ENCODE measurements around the gene ABL1.

ABL1 gene

GRCh38 chr9:130845901-130846481 lies 10.9 kb downstream of the ABL1 start (continued):
- peak; percentile 96 for TF ChIP-seq ZSCAN4 (tag by site-specific recombination; IDR thresholded peaks at IDR 0.05)
- no peak for TF ChIP-seq GLIS2 (tag by site-specific recombination; IDR thresholded peaks at IDR 0.05)
- TF ChIP-seq ZNF223 (tag by site-specific recombination; IDR thresholded peaks at IDR 0.05), result no peak
- TF ChIP-seq, protein P1, sequence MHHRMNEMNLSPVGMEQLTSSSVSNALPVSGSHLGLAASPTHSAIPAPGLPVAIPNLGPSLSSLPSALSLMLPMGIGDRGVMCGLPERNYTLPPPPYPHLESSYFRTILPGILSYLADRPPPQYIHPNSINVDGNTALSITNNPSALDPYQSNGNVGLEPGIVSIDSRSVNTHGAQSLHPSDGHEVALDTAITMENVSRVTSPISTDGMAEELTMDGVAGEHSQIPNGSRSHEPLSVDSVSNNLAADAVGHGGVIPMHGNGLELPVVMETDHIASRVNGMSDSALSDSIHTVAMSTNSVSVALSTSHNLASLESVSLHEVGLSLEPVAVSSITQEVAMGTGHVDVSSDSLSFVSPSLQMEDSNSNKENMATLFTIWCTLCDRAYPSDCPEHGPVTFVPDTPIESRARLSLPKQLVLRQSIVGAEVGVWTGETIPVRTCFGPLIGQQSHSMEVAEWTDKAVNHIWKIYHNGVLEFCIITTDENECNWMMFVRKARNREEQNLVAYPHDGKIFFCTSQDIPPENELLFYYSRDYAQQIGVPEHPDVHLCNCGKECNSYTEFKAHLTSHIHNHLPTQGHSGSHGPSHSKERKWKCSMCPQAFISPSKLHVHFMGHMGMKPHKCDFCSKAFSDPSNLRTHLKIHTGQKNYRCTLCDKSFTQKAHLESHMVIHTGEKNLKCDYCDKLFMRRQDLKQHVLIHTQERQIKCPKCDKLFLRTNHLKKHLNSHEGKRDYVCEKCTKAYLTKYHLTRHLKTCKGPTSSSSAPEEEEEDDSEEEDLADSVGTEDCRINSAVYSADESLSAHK (tag by site-specific recombination; IDR thresholded peaks at IDR 0.05), result peak; percentile 65
- peak; percentile 53; the same call in 1 of the 2 replicates for TF ChIP-seq HOXD13 (CRISPR knock-in tag; IDR thresholded peaks at IDR 0.05; ENCODE audit: borderline replicate concordance)
- TF ChIP-seq ZNF292 (tag by site-specific recombination; IDR thresholded peaks at IDR 0.05; ENCODE audit: borderline replicate concordance, low read depth), result no peak
- TF ChIP-seq ZFP69B (tag by site-specific recombination; IDR thresholded peaks at IDR 0.05), result peak; percentile 81
- no peak for TF ChIP-seq ZNF132 (tag by site-specific recombination; IDR thresholded peaks at IDR 0.05; ENCODE audit: borderline replicate concordance)
- peak; percentile 52 for TF ChIP-seq KLF1 (tag by site-specific recombination; IDR thresholded peaks at IDR 0.05)
- TF ChIP-seq ZNF280D (tag by site-specific recombination; IDR thresholded peaks at IDR 0.05), result 0 out of 2 replicates have a peak, but pooled peaks have one; percentile 59
- TF ChIP-seq ZNF692 (tag by site-specific recombination; IDR thresholded peaks at IDR 0.05), result peak; percentile 81; the same call in 1 of the 2 replicates
- TF ChIP-seq ZNF639 (tag by site-specific recombination; IDR thresholded peaks at IDR 0.05), result peak; percentile 87
- TF ChIP-seq ZBTB20 (tag by site-specific recombination; IDR thresholded peaks at IDR 0.05), result no peak; the same call in 1 of the 2 replicates
- TF ChIP-seq ZNF266 (tag by site-specific recombination; IDR thresholded peaks at IDR 0.05; ENCODE audit: low read depth), result no peak
- 0 out of 2 replicates have a peak, but pooled peaks have one; percentile 41 for TF ChIP-seq ZNF423 (tag by site-specific recombination; IDR thresholded peaks at IDR 0.05)
- TF ChIP-seq ZNF777 (tag by site-specific recombination; IDR thresholded peaks at IDR 0.05; ENCODE audit: borderline replicate concordance), result no peak
- TF ChIP-seq KLF7 (tag by site-specific recombination; IDR thresholded peaks at IDR 0.05; ENCODE audit: borderline replicate concordance), result no peak
- peak; percentile 77 for TF ChIP-seq SP7 (tag by site-specific recombination; IDR thresholded peaks at IDR 0.05)
- peak; percentile 75 for TF ChIP-seq OSR2 (tag by site-specific recombination; IDR thresholded peaks at IDR 0.05)
- no peak for TF ChIP-seq ZNF488 (tag by site-specific recombination; IDR thresholded peaks at IDR 0.05)
- 0 out of 2 replicates have a peak, but pooled peaks have one; percentile 39 for TF ChIP-seq ZNF843 (tag by site-specific recombination; IDR thresholded peaks at IDR 0.05)
- TF ChIP-seq ZNF341 (tag by site-specific recombination; IDR thresholded peaks at IDR 0.05; ENCODE audit: low read depth), result no peak
- no peak for TF ChIP-seq YY1 (tag by site-specific recombination; IDR thresholded peaks at IDR 0.05)
- 0 out of 2 replicates have a peak, but pooled peaks have one; percentile 37 for TF ChIP-seq ATF2 (tag by site-specific recombination; IDR thresholded peaks at IDR 0.05; ENCODE audit: low read depth)
- peak; percentile 82 for TF ChIP-seq PATZ1 (tag by site-specific recombination; IDR thresholded peaks at IDR 0.05)

All from HEK293 (cell line).